Kidney capillary endothelial cell (primary cell): Measurements from ENCODE around the gene ERBB4.

Experiments used
- DNase-seq: peaks from one replicate; pipeline ENCODE4 v3.0.0-alpha.2; 2018; ENCODE audit warnings: low spot score

The ERBB4 gene

GRCh38 chr2:211455216-211455841 is 1083.3 kb downstream of the ERBB4 start:
- peak; percentile 26 for DNase-seq

- no peak for DNase-seq
Observed at GRCh38 chr2:211454679-211455078, 1083.9 kb downstream of the ERBB4 start.

- DNase-seq: no peak
Observed at GRCh38 chr2:211453311-211453887, 1085.2 kb downstream of the ERBB4 start.

- DNase-seq: no peak
Observed at GRCh38 chr2:211451642-211452041, 1087.0 kb downstream of the ERBB4 start.

GRCh38 chr2:211449819-211450218 is 1088.8 kb downstream of the ERBB4 start:
- no peak for DNase-seq

- no peak for DNase-seq
Observed at GRCh38 chr2:211447548-211447947, 1091.1 kb downstream of the ERBB4 start.

GRCh38 chr2:211440107-211440506 is 1098.5 kb downstream of the ERBB4 start:
- no peak for DNase-seq

- no peak for DNase-seq
Observed at GRCh38 chr2:211439011-211439410, 1099.6 kb downstream of the ERBB4 start.

GRCh38 chr2:211437396-211437795 is 1101.2 kb downstream of the ERBB4 start:
- DNase-seq: no peak

GRCh38 chr2:211436182-211436581 is 1102.4 kb downstream of the ERBB4 start:
- DNase-seq: no peak

GRCh38 chr2:211435331-211435730 is 1103.3 kb downstream of the ERBB4 start:
- no peak for DNase-seq

- DNase-seq: no peak
Observed at GRCh38 chr2:211434773-211435172, 1103.8 kb downstream of the ERBB4 start.

- no peak for DNase-seq
Observed at GRCh38 chr2:211429256-211429920, 1109.2 kb downstream of the ERBB4 start.

GRCh38 chr2:211426240-211426639 is 1112.4 kb downstream of the ERBB4 start:
- DNase-seq: no peak

- no peak for DNase-seq
Observed at GRCh38 chr2:211423018-211423417, 1115.6 kb downstream of the ERBB4 start.

GRCh38 chr2:211417544-211417943 is 1121.1 kb downstream of the ERBB4 start:
- DNase-seq: no peak

- no peak for DNase-seq
Observed at GRCh38 chr2:211416373-211416772, 1122.2 kb downstream of the ERBB4 start.

- no peak for DNase-seq
Observed at GRCh38 chr2:211413746-211414145, 1124.9 kb downstream of the ERBB4 start.

- no peak for DNase-seq
Observed at GRCh38 chr2:211408483-211408891, 1130.1 kb downstream of the ERBB4 start.

- no peak for DNase-seq
Observed at GRCh38 chr2:211407076-211407475, 1131.5 kb downstream of the ERBB4 start.

GRCh38 chr2:211405036-211405435 is 1133.6 kb downstream of the ERBB4 start:
- DNase-seq: no peak

GRCh38 chr2:211404098-211404497 is 1134.5 kb downstream of the ERBB4 start:
- DNase-seq: no peak

GRCh38 chr2:211401328-211401727 is 1137.3 kb downstream of the ERBB4 start:
- no peak for DNase-seq

- no peak for DNase-seq
Observed at GRCh38 chr2:211397764-211398163, 1140.8 kb downstream of the ERBB4 start.
